HCT116 (cell line): ENCODE data around the gene C15orf39. TPM values are rescaled to one million over a fixed set of nuclear protein-coding genes. Genes with fewer than 3 reads are reported as not detected.

Source experiments
- ATAC-seq: fragments of 200-7000 bp; cut with Tn5 transposase; 2 replicates; pipeline ENCODE4 v1.9.1; 2020; ENCODE audit warnings: mild to moderate bottlenecking, moderate library complexity
- BruUV-seq: library from RNA; stranded (reverse); fragments of 400-500 nt; replicated peaks from 2 replicates; lab custom pipeline; 2021; lab: Mats Ljungman, UMichigan
- CTCF ChIA-PET: fragments of 300-600 bp; sonication (Branson Sonifier 250); formaldehyde crosslinking; loops from one replicate; lab custom pipeline; 2021; ENCODE audit warnings: antibody characterized with exemption; lab: Charles Lee
- POLR2A ChIA-PET: fragments of 300-600, 350-600 bp; sonication (Branson Sonifier 250); formaldehyde crosslinking; loops from one replicate; lab custom pipeline; 2021; ENCODE audit warnings: antibody characterized with exemption; lab: Charles Lee
- RAD21 ChIA-PET, 2 experiments: fragments of 300-600 bp; sonication (Branson Sonifier 250); formaldehyde crosslinking; loops; one replicate each; lab custom pipeline; 2023; ENCODE audit warnings: low total read pairs in 2 of 2; ENCODE audit not compliant: uncharacterized antibody in 2 of 2, unreplicated experiment in 2 of 2, low non-redundant PET in 1 of 2; lab: Charles Lee
- DNase-seq: peaks from one replicate; pipeline ENCODE4 v3.0.0-alpha.2; 2010; ENCODE audit warnings: low read depth, low spot score
- H2AFZ ChIP-seq: fragments of 200-600 bp; shearing (Covaris generic), sonication (generic); 2 replicates; pipeline ENCODE4 v1.6.1; 2017; ENCODE audit warnings: low read depth, mixed run types, mixed read lengths, antibody characterized with exemption, low read length; ENCODE audit not compliant: poor library complexity, severe bottlenecking
- H3K27ac ChIP-seq: 2 replicates; pipeline ENCODE4 v1.5.1; 2012; ENCODE audit warnings: low read depth, low read length
- H3K27me3 ChIP-seq: fragments of 200-600 bp; sonication (generic); 2 replicates; pipeline ENCODE4 v1.6.1; 2016; ENCODE audit warnings: mixed run types, low read length, mixed read lengths; ENCODE audit not compliant: insufficient read depth
- H3K36me3 ChIP-seq, 2 experiments: fragments of 200-500 bp in 1 of 2; fragments of 200-600 bp in 1 of 2; sonication (Bioruptor generic) in 1 of 2; sonication (generic) in 1 of 2; 2 replicates each; pipeline versions ENCODE4 v1.5.1 to v1.6.1; 2014 to 2016; ENCODE audit warnings: low read length in 2 of 2, inconsistent platforms in 1 of 2, mixed read lengths in 1 of 2, mixed run types in 1 of 2; ENCODE audit not compliant: insufficient read depth in 2 of 2, control insufficient read depth in 1 of 2
- H3K4me1 ChIP-seq, 2 experiments: fragments of 200-600 bp in 1 of 2; sonication (generic) in 1 of 2; 2 replicates each; pipeline versions ENCODE4 v1.5.1 to v1.6.1; 2012 to 2017; ENCODE audit warnings: low read length in 2 of 2, inconsistent platforms in 1 of 2, mild to moderate bottlenecking in 1 of 2, mixed read lengths in 1 of 2, mixed run types in 1 of 2, moderate library complexity in 1 of 2; ENCODE audit not compliant: insufficient read depth in 2 of 2, control insufficient read depth in 1 of 2
- H3K4me2 ChIP-seq: fragments of 200-600 bp; sonication (generic); 2 replicates; pipeline ENCODE4 v1.6.1; 2017; ENCODE audit warnings: mixed run types, low read length, mixed read lengths
- H3K4me3 ChIP-seq, 2 experiments: fragments of 200-600 bp in 1 of 2; sonication (generic) in 1 of 2; replicated peaks in 1 of 2; 2 replicates each; pipeline ENCODE4 v1.5.1; 2011 to 2016; ENCODE audit warnings: low read length in 2 of 2, control low read depth in 1 of 2, low read depth in 1 of 2, mild to moderate bottlenecking in 1 of 2, mixed read lengths in 1 of 2, mixed run types in 1 of 2
- H3K79me2 ChIP-seq: fragments of 200-600 bp; sonication (generic); 2 replicates; pipeline ENCODE4 v1.6.1; 2017; ENCODE audit warnings: mild to moderate bottlenecking, mixed run types, low read length, moderate library complexity, mixed read lengths; ENCODE audit not compliant: insufficient read depth
- H3K9ac ChIP-seq: fragments of 200-600 bp; sonication (generic); 2 replicates; pipeline ENCODE4 v1.6.1; 2016; ENCODE audit warnings: low read length, mixed read lengths
- H3K9me2 ChIP-seq: fragments of 200-600 bp; sonication (generic), shearing (Covaris generic); 2 replicates; pipeline ENCODE4 v1.6.1; 2017; ENCODE audit warnings: mixed run types, mild to moderate bottlenecking, moderate library complexity; ENCODE audit not compliant: insufficient read depth
- H3K9me3 ChIP-seq, 2 experiments: fragments of 200-500 bp in 1 of 2; fragments of 200-600 bp in 1 of 2; sonication (Bioruptor generic) in 1 of 2; sonication (generic) in 1 of 2; 2 replicates each; pipeline ENCODE4 v1.6.1; 2014 to 2017; ENCODE audit warnings: low read length in 2 of 2, mixed read lengths in 2 of 2, inconsistent platforms in 1 of 2, low read depth in 1 of 2, mild to moderate bottlenecking in 1 of 2, mixed run types in 1 of 2, moderate library complexity in 1 of 2; ENCODE audit not compliant: control insufficient read depth in 1 of 2, insufficient read depth in 1 of 2
- H4K20me1 ChIP-seq: fragments of 200-600 bp; sonication (generic), shearing (Covaris generic); 2 replicates; pipeline ENCODE4 v1.6.1; 2017; ENCODE audit warnings: mixed run types, mild to moderate bottlenecking, moderate library complexity; ENCODE audit not compliant: insufficient read depth
- CBX3 ChIP-seq: IDR thresholded peaks from 2 replicates; pipeline ENCODE4 v1.6.1; 2012; ENCODE audit warnings: low read depth
- CEBPB ChIP-seq: IDR thresholded peaks from 2 replicates; pipeline ENCODE4 v1.6.1; 2012; ENCODE audit warnings: low read depth
- EZH2phosphoT487 ChIP-seq: fragments of 200-600 bp; IDR thresholded peaks from 2 replicates; pipeline ENCODE4 v1.6.1; 2018; ENCODE audit warnings: antibody characterized with exemption, borderline replicate concordance
- FOSL1 ChIP-seq: IDR thresholded peaks from 2 replicates; pipeline ENCODE4 v1.6.1; 2012; ENCODE audit warnings: low read depth
- MAX ChIP-seq: IDR thresholded peaks from 2 replicates; pipeline ENCODE4 v1.6.1; 2012
- POLR2A ChIP-seq: IDR thresholded peaks from 2 replicates; pipeline ENCODE4 v1.7.0; 2011; ENCODE audit warnings: borderline replicate concordance; ENCODE audit not compliant: insufficient read depth, insufficient read length; ENCODE audit errors: extremely low read depth
- POLR2AphosphoS5 ChIP-seq: IDR thresholded peaks from 2 replicates; pipeline ENCODE4 v1.6.1; 2011; ENCODE audit warnings: mild to moderate bottlenecking, low read depth, low read length, moderate library complexity
- SP1 ChIP-seq: IDR thresholded peaks from 2 replicates; pipeline ENCODE4 v1.6.1; 2012; ENCODE audit warnings: low read depth
- ZFX ChIP-seq: fragments of 450-650 bp; IDR thresholded peaks from 2 replicates; pipeline ENCODE4 v1.6.1; 2017
- ZNF274 ChIP-seq: fragments of 200-500 bp; sonication (Bioruptor generic); IDR thresholded peaks from 2 replicates; pipeline ENCODE4 v1.6.1; 2014; ENCODE audit warnings: mild to moderate bottlenecking, low read depth, low read length, inconsistent platforms
- intact Hi-C: fragments of 100-400 bp; cut with micrococcal nuclease; formaldehyde crosslinking; loops from 2 replicates; pipeline ENCODE4 v1.10.0; 2022
- total RNA-seq: library from RNA; stranded (reverse); gene quantifications from one replicate; pipeline ENCODE4 v1.2.1, GENCODE V29; 2021; ENCODE audit not compliant: unreplicated experiment
- TF ChIP-seq, protein P1 (sequence below): IDR thresholded peaks from 2 replicates; pipeline ENCODE4 v1.6.1; 2011; ENCODE audit warnings: mild to moderate bottlenecking, low read length, moderate library complexity; ENCODE audit not compliant: insufficient replicate concordance; ENCODE audit errors: extremely low read depth

C15orf39 gene
- total RNA-seq, 1 experiment from 2014 or later = 29.3 TPM

DNA sequence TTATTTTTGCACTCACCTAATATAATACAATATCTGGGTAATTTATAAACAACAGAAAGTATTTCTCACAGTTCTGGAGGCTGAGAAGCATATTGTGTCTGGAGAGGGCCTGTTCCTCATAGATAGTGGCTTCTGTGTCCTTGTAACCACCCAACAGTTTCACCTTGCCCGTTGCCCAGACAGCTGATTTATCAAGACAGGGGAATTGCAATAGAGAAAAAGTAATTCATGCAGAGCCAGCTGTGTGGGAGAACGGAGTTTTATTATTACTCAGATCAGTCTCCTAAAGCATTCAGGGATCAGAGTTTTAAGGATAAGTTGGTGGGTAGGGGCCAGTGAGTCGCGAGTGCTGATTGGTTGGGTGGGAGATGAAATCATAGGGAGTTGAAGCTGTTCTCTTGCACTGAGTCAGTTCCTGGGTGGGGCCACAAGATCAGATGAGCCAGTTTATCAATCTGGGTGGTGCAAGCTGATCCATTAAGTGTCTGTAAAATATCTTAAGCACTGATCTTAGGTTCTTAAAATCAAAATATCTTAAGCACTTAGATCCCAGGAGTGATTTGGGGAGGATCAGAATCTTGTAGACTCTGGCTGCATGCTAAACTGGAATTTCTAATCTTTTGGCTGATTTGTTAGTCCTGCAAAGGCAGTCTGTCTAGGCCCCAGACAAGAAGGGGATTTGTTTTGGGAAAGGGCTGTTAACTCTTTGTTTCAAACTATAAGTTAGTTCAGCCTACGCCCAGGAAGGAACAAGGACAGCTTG is 33.9 kb upstream of the C15orf39 start:
- Histone ChIP-seq H3K9me2 (no peaks in the 10 kb centered on the region), H3K36me3 (no peaks in the 10 kb centered on the region), H3K9me3 (no peaks in the 10 kb centered on the region), H3K4me3 (no peak overlapping the region), H2AFZ (no peak overlapping the region), H3K9ac (no peak overlapping the region), H4K20me1 (no peaks in the 10 kb centered on the region), H3K27ac (no peak overlapping the region), H3K79me2 (no peaks in the 10 kb centered on the region), H3K4me1 (peaks cover 3 to 18% of the 10 kb centered on the region in 2 experiments; a peak in 3 of 4 replicates), H3K4me2 (peak overlapping the region; percentile 7; the same call in 1 of the 2 replicates), H3K27me3 (no peaks in the 10 kb centered on the region)
- no peak for TF ChIP-seq MAX
- no peak for TF ChIP-seq ZNF274
- no peak for TF ChIP-seq CBX3
- TF ChIP-seq EZH2phosphoT487 = no peak
- no peak for TF ChIP-seq SP1
- no peak for TF ChIP-seq ZFX
- ChIA-PET POLR2A (no interaction called here), RAD21 (no interaction called here), CTCF (no interaction called here)
- ATAC-seq (no peak), DNase-seq (no peak)
- BruUV-seq = no TSS peak
- intact Hi-C loops = no loop called here

DNA sequence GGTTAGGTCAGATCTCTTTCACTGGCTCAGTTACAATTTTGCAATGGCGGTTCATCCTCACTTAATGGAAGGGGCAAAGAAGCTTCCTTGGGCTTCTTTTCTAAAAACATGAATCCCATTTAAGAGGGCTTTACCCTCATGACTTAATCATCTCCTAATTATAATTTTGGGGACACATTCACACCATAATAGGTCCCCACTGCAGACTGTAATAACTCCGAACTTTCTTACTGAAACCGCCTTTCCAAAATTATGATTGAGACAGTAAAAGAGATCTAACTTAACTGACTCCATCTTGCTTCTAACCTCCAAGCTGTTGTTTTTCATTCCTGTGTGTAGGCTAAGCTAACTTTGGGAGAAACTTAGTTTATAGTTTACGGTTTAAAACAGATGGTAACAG is 33.3 kb upstream of the C15orf39 start:
- TF ChIP-seq POLR2AphosphoS5 (no peak), CEBPB (no peak), FOSL1 (no peak), POLR2A (no peak)
- TF ChIP-seq, protein P1, sequence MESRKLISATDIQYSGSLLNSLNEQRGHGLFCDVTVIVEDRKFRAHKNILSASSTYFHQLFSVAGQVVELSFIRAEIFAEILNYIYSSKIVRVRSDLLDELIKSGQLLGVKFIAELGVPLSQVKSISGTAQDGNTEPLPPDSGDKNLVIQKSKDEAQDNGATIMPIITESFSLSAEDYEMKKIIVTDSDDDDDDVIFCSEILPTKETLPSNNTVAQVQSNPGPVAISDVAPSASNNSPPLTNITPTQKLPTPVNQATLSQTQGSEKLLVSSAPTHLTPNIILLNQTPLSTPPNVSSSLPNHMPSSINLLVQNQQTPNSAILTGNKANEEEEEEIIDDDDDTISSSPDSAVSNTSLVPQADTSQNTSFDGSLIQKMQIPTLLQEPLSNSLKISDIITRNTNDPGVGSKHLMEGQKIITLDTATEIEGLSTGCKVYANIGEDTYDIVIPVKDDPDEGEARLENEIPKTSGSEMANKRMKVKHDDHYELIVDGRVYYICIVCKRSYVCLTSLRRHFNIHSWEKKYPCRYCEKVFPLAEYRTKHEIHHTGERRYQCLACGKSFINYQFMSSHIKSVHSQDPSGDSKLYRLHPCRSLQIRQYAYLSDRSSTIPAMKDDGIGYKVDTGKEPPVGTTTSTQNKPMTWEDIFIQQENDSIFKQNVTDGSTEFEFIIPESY = no peak
- RAD21 ChIA-PET = no interaction called here
- H3K9me3 ChIP-seq = no peaks in the 10 kb centered on the region
- POLR2A ChIA-PET = no interaction called here
- no peaks in the 10 kb centered on the region for H3K79me2 ChIP-seq
- no TSS peak for BruUV-seq
- H3K27me3 ChIP-seq = no peaks in the 10 kb centered on the region
- CTCF ChIA-PET = no interaction called here
- DNase-seq = no peak
- no peaks in the 10 kb centered on the region for H3K9me2 ChIP-seq
- H3K9ac ChIP-seq = no peak overlapping the region
- H3K27ac ChIP-seq = no peak overlapping the region
- H3K4me1 ChIP-seq = peaks cover 3 to 19% of the 10 kb centered on the region in 2 experiments; a peak in 3 of 4 replicates
- ATAC-seq = no peak
- no peak overlapping the region for H2AFZ ChIP-seq
- no peak overlapping the region; the same call in 1 of the 2 replicates for H3K4me2 ChIP-seq
- H3K36me3 ChIP-seq = no peaks in the 10 kb centered on the region
- intact Hi-C loops = no loop called here
- H3K4me3 ChIP-seq = no peak overlapping the region
- H4K20me1 ChIP-seq = no peaks in the 10 kb centered on the region
